Psoas muscle (tissue), 8 donors: ENCODE data around the gene MAGI2. TPM values are rescaled to one million over a fixed set of nuclear protein-coding genes. Genes with fewer than 3 reads are reported as not detected.

Source experiments
- ATAC-seq, 4 donors: fragments of 200-7000 bp; cut with Tn5 transposase; one replicate each; pipeline ENCODE4 v1.9.1; 2020; ENCODE audit warnings: moderate library complexity in 3 of 4, mild to moderate bottlenecking in 2 of 4
- DNase-seq, 2 donors: peaks; one replicate each; pipeline ENCODE4 v3.0.0-alpha.2; 2020
- H3K27ac ChIP-seq: fragments of 200-600 bp; one replicate; pipeline ENCODE4 v1.8.0; 2022
- H3K27me3 ChIP-seq, 3 donors: fragments of 200-600 bp in 1 of 3; one replicate each; pipeline versions ENCODE4 v1.6.1 to v1.8.0; 2013 to 2022; ENCODE audit warnings: low read length in 2 of 3, mild to moderate bottlenecking in 2 of 3, moderate library complexity in 1 of 3; ENCODE audit not compliant: insufficient read depth in 3 of 3
- H3K36me3 ChIP-seq, 2 donors: fragments of 200-600 bp in 1 of 2; one replicate each; pipeline versions ENCODE4 v1.6.1 to v1.8.0; 2013 to 2022; ENCODE audit warnings: low read depth in 1 of 2, mild to moderate bottlenecking in 1 of 2, moderate library complexity in 1 of 2; ENCODE audit not compliant: insufficient read depth in 1 of 2
- H3K4me1 ChIP-seq: fragments of 200-600 bp; one replicate; pipeline ENCODE4 v1.8.0; 2022
- H3K4me3 ChIP-seq: fragments of 200-600 bp; one replicate; pipeline ENCODE4 v1.8.0; 2022; ENCODE audit warnings: mild to moderate bottlenecking
- H3K9me3 ChIP-seq: fragments of 200-600 bp; one replicate; pipeline ENCODE4 v1.8.0; 2022
- CTCF ChIP-seq: fragments of 200-600 bp; IDR thresholded peaks from one replicate; pipeline ENCODE4 v1.8.0; 2022; ENCODE audit warnings: antibody characterized with exemption
- WGBS, 3 donors: extraction: QIAGEN DNeasy Blood & Tissue Kit; methylation state at CpG; one replicate each; pipeline versions ENCODE4 v1.1.6 to v1.1.7; 2013; 5-methylcytosine and 5-hydroxymethylcytosine counted together
- intact Hi-C, 2 donors: fragments of 100-400 bp; cut with DNase I; formaldehyde crosslinking; loops; one replicate each; pipeline versions ENCODE4 v1.11.0 to v1.14.2; 2022
- polyA plus RNA-seq, 3 donors: library from polyadenylated mRNA; stranded (reverse); fragments of 200-250 nt; gene quantifications; one replicate each; pipeline ENCODE4 v1.2.3, GENCODE V29; 2013
- total RNA-seq, 4 donors: library from RNA; stranded (reverse); fragmentation: NEBNext Ultra II Directional in 2 of 4; extraction: Animal tissue kit (Norgen Biotek cat#: 25700) in 2 of 4; gene quantifications; one replicate each; pipeline versions ENCODE4 v1.2.1 to v1.2.4, GENCODE V29; 2021 to 2023
- donor health status: healthy with polysubstance abuse.
- donor health status: DM: no; HTN: no; CAD: no; lungs with moderate emphysema.
- donor health status: Bipolar disorder and iron deficiency.
- donor health status: healthy.
- donor health status: DM: yes; HTN: yes; CAD: no.
- donor health status: DM: no; HTN: no; CAD: no.
- donor health status: DM: no; HTN: no; CAD: no.
- donor health status: DM: yes; HTN: yes; CAD: no.

The MAGI2 gene
- total and polyA plus RNA-seq, 7 donors, result 0.46 to 2.5 (median 1.4) TPM

GRCh38 chr7:79339208-79339925, 114.1 kb downstream of the MAGI2 start:
- 89 to 90% (median 90%) methylated on average over 4 of the region's 4 CpGs for WGBS, 3 donors
- no peak overlapping the region for H3K27ac ChIP-seq
- no peak for DNase-seq
- H3K27me3 ChIP-seq, result no peaks in the 10 kb centered on the region
- no peak overlapping the region for H3K4me3 ChIP-seq
- no peaks in the 10 kb centered on the region for H3K9me3 ChIP-seq
- H3K36me3 ChIP-seq, result no peaks in the 10 kb centered on the region
- intact Hi-C loops, result no loop called here
- no peak for TF ChIP-seq CTCF
- ATAC-seq, result no peak
- H3K4me1 ChIP-seq, result no peaks in the 10 kb centered on the region

- no peak for ATAC-seq
- DNase-seq, result no peak
- Histone ChIP-seq H3K27ac (no peak overlapping the region), H3K9me3 (no peaks in the 10 kb centered on the region), H3K4me3 (no peak overlapping the region), H3K27me3 (no peaks in the 10 kb centered on the region), H3K4me1 (no peaks in the 10 kb centered on the region), H3K36me3 (no peaks in the 10 kb centered on the region)
- no peak for TF ChIP-seq CTCF
- 48 to 59% (median 49%) methylated on average over 5 of the region's 5 CpGs for WGBS, 3 donors
- intact Hi-C loops, result no loop called here
Observed at GRCh38 chr7:79337717-79338116, 115.8 kb downstream of the MAGI2 start.

- WGBS, 3 donors, result 76 to 87% (median 78%) methylated on average over 2 of the region's 2 CpGs
- Histone ChIP-seq H3K9me3 (no peaks in the 10 kb centered on the region), H3K4me1 (no peaks in the 10 kb centered on the region), H3K36me3 (no peaks in the 10 kb centered on the region), H3K27me3 (no peaks in the 10 kb centered on the region), H3K27ac (no peak overlapping the region), H3K4me3 (no peak overlapping the region)
- DNase-seq, result no peak
- no peak for ATAC-seq
- intact Hi-C loops, result no loop called here
- no peak for TF ChIP-seq CTCF
Observed at GRCh38 chr7:79334841-79335240, 118.6 kb downstream of the MAGI2 start.

GRCh38 chr7:79334334-79334733, 119.1 kb downstream of the MAGI2 start:
- no peak overlapping the region for H3K27ac ChIP-seq
- no peaks in the 10 kb centered on the region for H3K27me3 ChIP-seq
- H3K4me1 ChIP-seq, result no peaks in the 10 kb centered on the region
- TF ChIP-seq CTCF, result no peak
- DNase-seq (no peak), ATAC-seq (no peak)
- H3K4me3 ChIP-seq, result no peak overlapping the region
- intact Hi-C loops, result no loop called here
- H3K9me3 ChIP-seq, result no peaks in the 10 kb centered on the region
- H3K36me3 ChIP-seq, result no peaks in the 10 kb centered on the region

GRCh38 chr7:79332091-79332490, 121.4 kb downstream of the MAGI2 start:
- no peak for TF ChIP-seq CTCF
- WGBS, 3 donors, result 0 to 63% (median 61%) methylated on average over 2 of the region's 2 CpGs

More at GRCh38 chr7:79332091-79332490, 121.4 kb downstream of the MAGI2 start:
- no peak for DNase-seq
- no peaks in the 10 kb centered on the region for H3K27me3 ChIP-seq
- no peaks in the 10 kb centered on the region for H3K4me1 ChIP-seq
- no peaks in the 10 kb centered on the region for H3K9me3 ChIP-seq
- H3K4me3 ChIP-seq, result no peak overlapping the region
- ATAC-seq, result no peak
- H3K27ac ChIP-seq, result no peak overlapping the region
- intact Hi-C loops, result no loop called here
- H3K36me3 ChIP-seq, result no peaks in the 10 kb centered on the region
